WTC11 (cell line): ENCODE measurements around the gene FAT2. TPM values are rescaled to one million over a fixed set of nuclear protein-coding genes. Genes with fewer than 3 reads are reported as not detected.

Experiments
- ATAC-seq: fragments of 200-7000 bp; cut with Tn5 transposase; 2 replicates; pipeline ENCODE4 v1.10.0; 2021; ENCODE audit warnings: mild to moderate bottlenecking, moderate library complexity
- CTCF ChIA-PET: fragments of 300-600 bp; sonication (Branson Sonifier 250); formaldehyde crosslinking; loops from one replicate; lab custom pipeline; 2021; ENCODE audit warnings: antibody characterized with exemption; lab: Charles Lee
- POLR2A ChIA-PET: fragments of 350-600 bp; sonication (Branson Sonifier 250); formaldehyde crosslinking; loops from one replicate; lab custom pipeline; 2021; ENCODE audit warnings: antibody characterized with exemption; lab: Charles Lee
- DNase-seq: peaks from one replicate; pipeline ENCODE4 v3.0.0; 2021; ENCODE audit warnings: low spot score
- H3K27ac Mint-ChIP-seq: 2 replicates; pipeline ENCODE4 v1.8.0; 2021; ENCODE audit warnings: mixed read lengths
- H3K27me3 Mint-ChIP-seq: 2 replicates; pipeline ENCODE4 v1.8.0; 2021; ENCODE audit warnings: low read depth, mild to moderate bottlenecking, moderate library complexity, mixed read lengths
- H3K36me3 Mint-ChIP-seq: 2 replicates; pipeline ENCODE4 v1.8.0; 2021; ENCODE audit warnings: mixed read lengths
- H3K4me1 Mint-ChIP-seq: 2 replicates; pipeline ENCODE4 v1.8.0; 2022; ENCODE audit warnings: mixed read lengths
- H3K4me3 Mint-ChIP-seq: 2 replicates; pipeline ENCODE4 v1.8.0; 2021; ENCODE audit warnings: mild to moderate bottlenecking, moderate library complexity, mixed read lengths
- H3K9me3 Mint-ChIP-seq: 2 replicates; pipeline ENCODE4 v1.8.0; 2021; ENCODE audit warnings: mixed read lengths
- ATF1 ChIP-seq: sonication (generic); formaldehyde crosslinking; IDR thresholded peaks from 2 replicates; pipeline ENCODE4 v1.8.1; 2023; ENCODE audit warnings: mild to moderate bottlenecking, moderate library complexity, missing genetic modification reagents
- CREB1 ChIP-seq: sonication (generic); formaldehyde crosslinking; IDR thresholded peaks from 2 replicates; pipeline ENCODE4 v1.8.0; 2023; ENCODE audit warnings: mild to moderate bottlenecking, missing genetic modification reagents
- ELF4 ChIP-seq: sonication (generic); formaldehyde crosslinking; IDR thresholded peaks from 2 replicates; pipeline ENCODE4 v1.8.1; 2022; ENCODE audit warnings: low read depth, mild to moderate bottlenecking, moderate library complexity, missing genetic modification reagents
- GRHL2 ChIP-seq: fragments of 250-450 bp; sonication (Bioruptor Pico); IDR thresholded peaks from 2 replicates; pipeline ENCODE4 v1.8.0; 2022; ENCODE audit warnings: mild to moderate bottlenecking, moderate library complexity; ENCODE audit not compliant: insufficient replicate concordance, severe bottlenecking
- HMGA2 ChIP-seq: fragments of 250-450 bp; sonication (Bioruptor Pico); IDR thresholded peaks from 2 replicates; pipeline ENCODE4 v1.4.0; 2021; ENCODE audit warnings: mild to moderate bottlenecking, moderate library complexity
- OVOL2 ChIP-seq: fragments of 250-450 bp; sonication (Bioruptor Pico); IDR thresholded peaks from 2 replicates; pipeline ENCODE4 v1.9.0; 2021; ENCODE audit warnings: mild to moderate bottlenecking, borderline replicate concordance
- TCF7 ChIP-seq: sonication (generic); formaldehyde crosslinking; IDR thresholded peaks from 2 replicates; pipeline ENCODE4 v1.8.0; 2022; ENCODE audit warnings: mild to moderate bottlenecking, low read depth, missing genetic modification reagents, moderate library complexity
- ZNF138 ChIP-seq: sonication (generic); formaldehyde crosslinking; conservative IDR thresholded peaks from 2 replicates; pipeline ENCODE4 v1.8.1; 2022; ENCODE audit warnings: mild to moderate bottlenecking, moderate library complexity, missing genetic modification reagents
- ZNF396 ChIP-seq: fragments of 250-450 bp; sonication (Bioruptor Pico); IDR thresholded peaks from 2 replicates; pipeline ENCODE4 v1.8.0; 2021; ENCODE audit warnings: mild to moderate bottlenecking, moderate library complexity, borderline replicate concordance
- total RNA-seq: library from RNA; stranded (reverse); gene quantifications from 3 replicates; pipeline ENCODE4 v1.2.3, GENCODE V29; 2021
- TF ChIP-seq, protein P1 (sequence below): fragments of 250-450 bp; sonication (Bioruptor Pico); IDR thresholded peaks from 2 replicates; pipeline ENCODE4 v1.9.0; 2021; ENCODE audit warnings: mild to moderate bottlenecking, borderline replicate concordance
- TF ChIP-seq, protein P2 (sequence below): fragments of 200-600 bp; IDR thresholded peaks from 2 replicates; pipeline ENCODE4 v1.8.0; 2022; ENCODE audit warnings: antibody characterized with exemption
- TF ChIP-seq, protein P3 (sequence below): fragments of 250-450 bp; sonication (Bioruptor Pico); IDR thresholded peaks from 2 replicates; pipeline ENCODE4 v1.9.0; 2021; ENCODE audit warnings: mild to moderate bottlenecking
- TF ChIP-seq, protein P4 (sequence below): sonication (generic); formaldehyde crosslinking; IDR thresholded peaks from 2 replicates; pipeline ENCODE4 v1.8.1; 2022; ENCODE audit warnings: low read depth, missing genetic modification reagents, borderline replicate concordance
- TF ChIP-seq, protein P5 (sequence below): sonication (generic); formaldehyde crosslinking; IDR thresholded peaks from 2 replicates; pipeline ENCODE4 v1.8.1; 2023; ENCODE audit warnings: mild to moderate bottlenecking, missing genetic modification reagents
- TF ChIP-seq, protein P6 (sequence below): sonication (generic); formaldehyde crosslinking; IDR thresholded peaks from 2 replicates; pipeline ENCODE4 v1.8.1; 2023; ENCODE audit warnings: mild to moderate bottlenecking, missing genetic modification reagents, moderate library complexity
- TF ChIP-seq, protein P7 (sequence below): sonication (generic); formaldehyde crosslinking; IDR thresholded peaks from 2 replicates; pipeline ENCODE4 v1.8.1; 2023; ENCODE audit warnings: mild to moderate bottlenecking, missing genetic modification reagents, moderate library complexity
- TF ChIP-seq, protein P8 (sequence below): sonication (generic); formaldehyde crosslinking; IDR thresholded peaks from 2 replicates; pipeline ENCODE4 v1.8.0; 2023; ENCODE audit warnings: mild to moderate bottlenecking, missing genetic modification reagents

Gene FAT2
- total RNA-seq, 1 experiment from 2014 or later, result 0.26 TPM

DNA sequence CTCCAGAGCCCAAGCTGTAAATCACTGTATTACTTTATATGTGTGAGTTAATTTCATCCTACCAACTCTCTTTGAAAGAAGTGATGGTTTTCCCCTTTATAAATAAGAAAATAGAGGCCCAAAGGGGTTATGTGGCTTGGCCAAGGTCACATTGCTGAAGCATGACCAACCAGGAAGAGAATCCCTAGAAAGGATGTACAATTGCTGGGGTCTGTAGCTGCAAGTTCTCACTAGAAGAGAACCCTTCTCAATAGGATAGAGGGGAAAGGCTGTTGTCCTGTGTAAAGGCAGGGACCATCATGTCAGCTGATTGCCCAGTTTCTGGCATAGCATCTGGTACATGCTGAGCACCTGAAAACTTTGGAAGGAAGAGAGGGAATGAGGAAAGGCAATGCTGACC lies 39.0 kb upstream of the FAT2 start:
- H3K27me3 Mint-ChIP-seq, result peaks cover 6% of the 10 kb centered on the region; the same call in 1 of the 2 replicates
- DNase-seq, result no peak
- no peak overlapping the region for H3K27ac Mint-ChIP-seq
- no peak for ATAC-seq
- POLR2A ChIA-PET, result no interaction called here
- TF ChIP-seq, protein P1, sequence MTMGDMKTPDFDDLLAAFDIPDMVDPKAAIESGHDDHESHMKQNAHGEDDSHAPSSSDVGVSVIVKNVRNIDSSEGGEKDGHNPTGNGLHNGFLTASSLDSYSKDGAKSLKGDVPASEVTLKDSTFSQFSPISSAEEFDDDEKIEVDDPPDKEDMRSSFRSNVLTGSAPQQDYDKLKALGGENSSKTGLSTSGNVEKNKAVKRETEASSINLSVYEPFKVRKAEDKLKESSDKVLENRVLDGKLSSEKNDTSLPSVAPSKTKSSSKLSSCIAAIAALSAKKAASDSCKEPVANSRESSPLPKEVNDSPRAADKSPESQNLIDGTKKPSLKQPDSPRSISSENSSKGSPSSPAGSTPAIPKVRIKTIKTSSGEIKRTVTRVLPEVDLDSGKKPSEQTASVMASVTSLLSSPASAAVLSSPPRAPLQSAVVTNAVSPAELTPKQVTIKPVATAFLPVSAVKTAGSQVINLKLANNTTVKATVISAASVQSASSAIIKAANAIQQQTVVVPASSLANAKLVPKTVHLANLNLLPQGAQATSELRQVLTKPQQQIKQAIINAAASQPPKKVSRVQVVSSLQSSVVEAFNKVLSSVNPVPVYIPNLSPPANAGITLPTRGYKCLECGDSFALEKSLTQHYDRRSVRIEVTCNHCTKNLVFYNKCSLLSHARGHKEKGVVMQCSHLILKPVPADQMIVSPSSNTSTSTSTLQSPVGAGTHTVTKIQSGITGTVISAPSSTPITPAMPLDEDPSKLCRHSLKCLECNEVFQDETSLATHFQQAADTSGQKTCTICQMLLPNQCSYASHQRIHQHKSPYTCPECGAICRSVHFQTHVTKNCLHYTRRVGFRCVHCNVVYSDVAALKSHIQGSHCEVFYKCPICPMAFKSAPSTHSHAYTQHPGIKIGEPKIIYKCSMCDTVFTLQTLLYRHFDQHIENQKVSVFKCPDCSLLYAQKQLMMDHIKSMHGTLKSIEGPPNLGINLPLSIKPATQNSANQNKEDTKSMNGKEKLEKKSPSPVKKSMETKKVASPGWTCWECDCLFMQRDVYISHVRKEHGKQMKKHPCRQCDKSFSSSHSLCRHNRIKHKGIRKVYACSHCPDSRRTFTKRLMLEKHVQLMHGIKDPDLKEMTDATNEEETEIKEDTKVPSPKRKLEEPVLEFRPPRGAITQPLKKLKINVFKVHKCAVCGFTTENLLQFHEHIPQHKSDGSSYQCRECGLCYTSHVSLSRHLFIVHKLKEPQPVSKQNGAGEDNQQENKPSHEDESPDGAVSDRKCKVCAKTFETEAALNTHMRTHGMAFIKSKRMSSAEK (CRISPR knock-in tag), result no peak
- no peak for TF ChIP-seq OVOL2 (CRISPR knock-in tag)
- TF ChIP-seq, protein P2, sequence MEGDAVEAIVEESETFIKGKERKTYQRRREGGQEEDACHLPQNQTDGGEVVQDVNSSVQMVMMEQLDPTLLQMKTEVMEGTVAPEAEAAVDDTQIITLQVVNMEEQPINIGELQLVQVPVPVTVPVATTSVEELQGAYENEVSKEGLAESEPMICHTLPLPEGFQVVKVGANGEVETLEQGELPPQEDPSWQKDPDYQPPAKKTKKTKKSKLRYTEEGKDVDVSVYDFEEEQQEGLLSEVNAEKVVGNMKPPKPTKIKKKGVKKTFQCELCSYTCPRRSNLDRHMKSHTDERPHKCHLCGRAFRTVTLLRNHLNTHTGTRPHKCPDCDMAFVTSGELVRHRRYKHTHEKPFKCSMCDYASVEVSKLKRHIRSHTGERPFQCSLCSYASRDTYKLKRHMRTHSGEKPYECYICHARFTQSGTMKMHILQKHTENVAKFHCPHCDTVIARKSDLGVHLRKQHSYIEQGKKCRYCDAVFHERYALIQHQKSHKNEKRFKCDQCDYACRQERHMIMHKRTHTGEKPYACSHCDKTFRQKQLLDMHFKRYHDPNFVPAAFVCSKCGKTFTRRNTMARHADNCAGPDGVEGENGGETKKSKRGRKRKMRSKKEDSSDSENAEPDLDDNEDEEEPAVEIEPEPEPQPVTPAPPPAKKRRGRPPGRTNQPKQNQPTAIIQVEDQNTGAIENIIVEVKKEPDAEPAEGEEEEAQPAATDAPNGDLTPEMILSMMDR, result no peak
- no peak for TF ChIP-seq ATF1
- no peak for TF ChIP-seq CREB1 (CRISPR knock-in tag)
- no peak for TF ChIP-seq GRHL2 (CRISPR knock-in tag)
- no peak for TF ChIP-seq ZNF138 (CRISPR knock-in tag)
- TF ChIP-seq, protein P3, sequence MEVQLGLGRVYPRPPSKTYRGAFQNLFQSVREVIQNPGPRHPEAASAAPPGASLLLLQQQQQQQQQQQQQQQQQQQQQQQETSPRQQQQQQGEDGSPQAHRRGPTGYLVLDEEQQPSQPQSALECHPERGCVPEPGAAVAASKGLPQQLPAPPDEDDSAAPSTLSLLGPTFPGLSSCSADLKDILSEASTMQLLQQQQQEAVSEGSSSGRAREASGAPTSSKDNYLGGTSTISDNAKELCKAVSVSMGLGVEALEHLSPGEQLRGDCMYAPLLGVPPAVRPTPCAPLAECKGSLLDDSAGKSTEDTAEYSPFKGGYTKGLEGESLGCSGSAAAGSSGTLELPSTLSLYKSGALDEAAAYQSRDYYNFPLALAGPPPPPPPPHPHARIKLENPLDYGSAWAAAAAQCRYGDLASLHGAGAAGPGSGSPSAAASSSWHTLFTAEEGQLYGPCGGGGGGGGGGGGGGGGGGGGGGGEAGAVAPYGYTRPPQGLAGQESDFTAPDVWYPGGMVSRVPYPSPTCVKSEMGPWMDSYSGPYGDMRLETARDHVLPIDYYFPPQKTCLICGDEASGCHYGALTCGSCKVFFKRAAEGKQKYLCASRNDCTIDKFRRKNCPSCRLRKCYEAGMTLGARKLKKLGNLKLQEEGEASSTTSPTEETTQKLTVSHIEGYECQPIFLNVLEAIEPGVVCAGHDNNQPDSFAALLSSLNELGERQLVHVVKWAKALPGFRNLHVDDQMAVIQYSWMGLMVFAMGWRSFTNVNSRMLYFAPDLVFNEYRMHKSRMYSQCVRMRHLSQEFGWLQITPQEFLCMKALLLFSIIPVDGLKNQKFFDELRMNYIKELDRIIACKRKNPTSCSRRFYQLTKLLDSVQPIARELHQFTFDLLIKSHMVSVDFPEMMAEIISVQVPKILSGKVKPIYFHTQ (CRISPR knock-in tag), result no peak
- CTCF ChIA-PET, result interaction anchor here (1.6 kb wide), 1 partner anchor 10 kb away, joined by 4 read pairs; no protein-coding TSS in a partner anchor
- 0 out of 2 replicates have a peak, but pooled peaks cover 4% of the 10 kb centered on the region for H3K4me1 Mint-ChIP-seq
- H3K9me3 Mint-ChIP-seq, result no peaks in the 10 kb centered on the region
- no peak overlapping the region for H3K4me3 Mint-ChIP-seq
- H3K36me3 Mint-ChIP-seq, result no peaks in the 10 kb centered on the region

DNA sequence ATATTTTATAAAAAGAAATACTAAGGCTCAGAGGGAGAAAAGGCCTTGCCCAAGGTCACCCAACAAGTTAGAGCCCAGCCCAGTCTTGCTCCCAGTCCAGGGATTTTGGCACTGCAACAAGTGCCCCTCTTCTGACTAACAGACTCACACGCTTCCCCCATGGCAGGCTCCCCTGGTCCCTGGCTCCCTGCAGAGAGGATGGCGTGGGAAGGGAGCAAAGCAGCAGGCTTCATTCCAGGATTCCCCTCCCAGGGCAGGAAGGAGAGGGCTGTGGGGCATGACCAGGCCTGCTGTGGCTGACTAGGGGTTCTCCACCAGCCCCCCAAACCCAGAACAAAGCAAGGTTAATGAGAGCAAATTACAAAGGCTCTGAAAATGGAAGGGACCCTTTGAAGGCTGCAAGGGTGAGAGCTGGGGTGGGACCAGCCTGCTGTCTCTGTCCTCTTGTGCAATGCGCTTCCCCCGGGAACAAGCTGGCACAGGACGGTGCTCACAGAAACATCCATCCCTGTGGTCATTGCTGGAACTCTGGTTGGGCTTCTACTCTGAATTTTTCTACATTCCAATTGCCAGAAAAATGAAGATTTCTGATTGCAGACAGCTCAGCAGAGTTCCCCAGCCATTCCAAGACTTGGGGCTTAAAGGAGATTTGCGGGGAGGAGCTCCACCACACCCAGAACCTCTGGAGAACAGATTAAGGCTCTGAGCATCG lies 37.1 kb upstream of the FAT2 start:
- Mint-ChIP-seq H3K4me3 (no peak overlapping the region), H3K27ac (no peak overlapping the region), H3K27me3 (no peaks in the 10 kb centered on the region)
- TF ChIP-seq TCF7 (CRISPR knock-in tag) (no peak), ZNF396 (CRISPR knock-in tag) (no peak), HMGA2 (CRISPR knock-in tag) (no peak), ELF4 (CRISPR knock-in tag) (no peak)
- TF ChIP-seq, protein P4, sequence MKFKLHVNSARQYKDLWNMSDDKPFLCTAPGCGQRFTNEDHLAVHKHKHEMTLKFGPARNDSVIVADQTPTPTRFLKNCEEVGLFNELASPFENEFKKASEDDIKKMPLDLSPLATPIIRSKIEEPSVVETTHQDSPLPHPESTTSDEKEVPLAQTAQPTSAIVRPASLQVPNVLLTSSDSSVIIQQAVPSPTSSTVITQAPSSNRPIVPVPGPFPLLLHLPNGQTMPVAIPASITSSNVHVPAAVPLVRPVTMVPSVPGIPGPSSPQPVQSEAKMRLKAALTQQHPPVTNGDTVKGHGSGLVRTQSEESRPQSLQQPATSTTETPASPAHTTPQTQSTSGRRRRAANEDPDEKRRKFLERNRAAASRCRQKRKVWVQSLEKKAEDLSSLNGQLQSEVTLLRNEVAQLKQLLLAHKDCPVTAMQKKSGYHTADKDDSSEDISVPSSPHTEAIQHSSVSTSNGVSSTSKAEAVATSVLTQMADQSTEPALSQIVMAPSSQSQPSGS (CRISPR knock-in tag), result no peak
- TF ChIP-seq, protein P5, sequence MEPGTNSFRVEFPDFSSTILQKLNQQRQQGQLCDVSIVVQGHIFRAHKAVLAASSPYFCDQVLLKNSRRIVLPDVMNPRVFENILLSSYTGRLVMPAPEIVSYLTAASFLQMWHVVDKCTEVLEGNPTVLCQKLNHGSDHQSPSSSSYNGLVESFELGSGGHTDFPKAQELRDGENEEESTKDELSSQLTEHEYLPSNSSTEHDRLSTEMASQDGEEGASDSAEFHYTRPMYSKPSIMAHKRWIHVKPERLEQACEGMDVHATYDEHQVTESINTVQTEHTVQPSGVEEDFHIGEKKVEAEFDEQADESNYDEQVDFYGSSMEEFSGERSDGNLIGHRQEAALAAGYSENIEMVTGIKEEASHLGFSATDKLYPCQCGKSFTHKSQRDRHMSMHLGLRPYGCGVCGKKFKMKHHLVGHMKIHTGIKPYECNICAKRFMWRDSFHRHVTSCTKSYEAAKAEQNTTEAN, result no peak
- TF ChIP-seq, protein P6, sequence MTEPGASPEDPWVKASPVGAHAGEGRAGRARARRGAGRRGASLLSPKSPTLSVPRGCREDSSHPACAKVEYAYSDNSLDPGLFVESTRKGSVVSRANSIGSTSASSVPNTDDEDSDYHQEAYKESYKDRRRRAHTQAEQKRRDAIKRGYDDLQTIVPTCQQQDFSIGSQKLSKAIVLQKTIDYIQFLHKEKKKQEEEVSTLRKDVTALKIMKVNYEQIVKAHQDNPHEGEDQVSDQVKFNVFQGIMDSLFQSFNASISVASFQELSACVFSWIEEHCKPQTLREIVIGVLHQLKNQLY, result no peak
- TF ChIP-seq, protein P7, sequence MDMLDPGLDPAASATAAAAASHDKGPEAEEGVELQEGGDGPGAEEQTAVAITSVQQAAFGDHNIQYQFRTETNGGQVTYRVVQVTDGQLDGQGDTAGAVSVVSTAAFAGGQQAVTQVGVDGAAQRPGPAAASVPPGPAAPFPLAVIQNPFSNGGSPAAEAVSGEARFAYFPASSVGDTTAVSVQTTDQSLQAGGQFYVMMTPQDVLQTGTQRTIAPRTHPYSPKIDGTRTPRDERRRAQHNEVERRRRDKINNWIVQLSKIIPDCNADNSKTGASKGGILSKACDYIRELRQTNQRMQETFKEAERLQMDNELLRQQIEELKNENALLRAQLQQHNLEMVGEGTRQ (CRISPR knock-in tag), result no peak
- TF ChIP-seq, protein P8, sequence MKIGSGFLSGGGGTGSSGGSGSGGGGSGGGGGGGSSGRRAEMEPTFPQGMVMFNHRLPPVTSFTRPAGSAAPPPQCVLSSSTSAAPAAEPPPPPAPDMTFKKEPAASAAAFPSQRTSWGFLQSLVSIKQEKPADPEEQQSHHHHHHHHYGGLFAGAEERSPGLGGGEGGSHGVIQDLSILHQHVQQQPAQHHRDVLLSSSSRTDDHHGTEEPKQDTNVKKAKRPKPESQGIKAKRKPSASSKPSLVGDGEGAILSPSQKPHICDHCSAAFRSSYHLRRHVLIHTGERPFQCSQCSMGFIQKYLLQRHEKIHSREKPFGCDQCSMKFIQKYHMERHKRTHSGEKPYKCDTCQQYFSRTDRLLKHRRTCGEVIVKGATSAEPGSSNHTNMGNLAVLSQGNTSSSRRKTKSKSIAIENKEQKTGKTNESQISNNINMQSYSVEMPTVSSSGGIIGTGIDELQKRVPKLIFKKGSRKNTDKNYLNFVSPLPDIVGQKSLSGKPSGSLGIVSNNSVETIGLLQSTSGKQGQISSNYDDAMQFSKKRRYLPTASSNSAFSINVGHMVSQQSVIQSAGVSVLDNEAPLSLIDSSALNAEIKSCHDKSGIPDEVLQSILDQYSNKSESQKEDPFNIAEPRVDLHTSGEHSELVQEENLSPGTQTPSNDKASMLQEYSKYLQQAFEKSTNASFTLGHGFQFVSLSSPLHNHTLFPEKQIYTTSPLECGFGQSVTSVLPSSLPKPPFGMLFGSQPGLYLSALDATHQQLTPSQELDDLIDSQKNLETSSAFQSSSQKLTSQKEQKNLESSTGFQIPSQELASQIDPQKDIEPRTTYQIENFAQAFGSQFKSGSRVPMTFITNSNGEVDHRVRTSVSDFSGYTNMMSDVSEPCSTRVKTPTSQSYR (CRISPR knock-in tag), result no peak

More for the DNA sequence above, 37.1 kb upstream of the FAT2 start:
- DNase-seq (no peak), ATAC-seq (no peak)
- POLR2A ChIA-PET, result no interaction called here
- CTCF ChIA-PET, result interaction anchor here (0.8 kb wide), 1 partner anchor 24 kb away, joined by 4 read pairs; no protein-coding TSS in a partner anchor
- Mint-ChIP-seq H3K36me3 (no peaks in the 10 kb centered on the region), H3K4me1 (no peaks in the 10 kb centered on the region), H3K9me3 (no peaks in the 10 kb centered on the region)
